Adipocyte (in vitro differentiated cells): ENCODE measurements around the gene PCLO.
"Not testable (repeated sequence)": the region's sequence is repeated elsewhere in the genome, so short reads cannot be mapped to it uniquely, and the experiment has no call there.

Experiments used
- DNase-seq: peaks from one replicate; pipeline ENCODE4 v3.0.0-alpha.2; 2015; ENCODE audit warnings: low read depth
- H3K27me3 ChIP-seq: replicated peaks from 2 replicates; pipeline ENCODE4 v1.7.0; 2013; ENCODE audit warnings: mild to moderate bottlenecking, low read length, moderate library complexity; ENCODE audit not compliant: control insufficient read depth, insufficient read depth
- H3K36me3 ChIP-seq: 2 replicates; pipeline ENCODE4 v1.7.0; 2013; ENCODE audit warnings: low read length, mild to moderate bottlenecking, moderate library complexity; ENCODE audit not compliant: control insufficient read depth, insufficient read depth, severe bottlenecking
- H3K4me1 ChIP-seq: 2 replicates; pipeline ENCODE4 v1.7.0; 2013; ENCODE audit warnings: mild to moderate bottlenecking, low read length, moderate library complexity; ENCODE audit not compliant: control insufficient read depth, insufficient read depth
- H3K4me3 ChIP-seq: 2 replicates; pipeline ENCODE4 v1.7.0; 2013; ENCODE audit warnings: mild to moderate bottlenecking, low read length, moderate library complexity
- H3K9ac ChIP-seq: 2 replicates; pipeline ENCODE4 v1.7.0; 2013; ENCODE audit warnings: mild to moderate bottlenecking, low read length, moderate library complexity
- H3K9me3 ChIP-seq: 2 replicates; pipeline ENCODE4 v1.7.0; 2013; ENCODE audit warnings: mild to moderate bottlenecking, low read length, moderate library complexity; ENCODE audit not compliant: control insufficient read depth

PCLO gene

GRCh38 chr7:82726038-82726800 lies 436.5 kb downstream of the PCLO start:
- H3K4me1 ChIP-seq = peaks cover 12% of the 10 kb centered on the region
- H3K36me3 ChIP-seq = no peaks in the 10 kb centered on the region
- H3K9me3 ChIP-seq = no peaks in the 10 kb centered on the region
- no peak overlapping the region for H3K9ac ChIP-seq
- H3K4me3 ChIP-seq = no peak overlapping the region
- no peak for DNase-seq
- H3K27me3 ChIP-seq = no peaks in the 10 kb centered on the region

GRCh38 chr7:82723411-82723810 lies 439.3 kb downstream of the PCLO start:
- Histone ChIP-seq H3K27me3 (no peaks in the 10 kb centered on the region), H3K36me3 (no peaks in the 10 kb centered on the region), H3K4me3 (no peak overlapping the region), H3K9ac (no peak overlapping the region), H3K4me1 (peaks cover 12% of the 10 kb centered on the region), H3K9me3 (no peaks in the 10 kb centered on the region)
- peak; percentile 31 for DNase-seq

GRCh38 chr7:82722946-82723345 lies 439.7 kb downstream of the PCLO start:
- DNase-seq = no peak
- Histone ChIP-seq H3K4me3 (no peak overlapping the region), H3K9ac (no peak overlapping the region), H3K27me3 (no peaks in the 10 kb centered on the region), H3K4me1 (peaks cover 12% of the 10 kb centered on the region), H3K36me3 (no peaks in the 10 kb centered on the region), H3K9me3 (no peaks in the 10 kb centered on the region)

GRCh38 chr7:82715344-82715743 lies 447.3 kb downstream of the PCLO start:
- no peak for DNase-seq
- Histone ChIP-seq H3K9me3 (no peaks in the 10 kb centered on the region), H3K4me1 (peaks cover 3% of the 10 kb centered on the region), H3K9ac (no peak overlapping the region), H3K27me3 (no peaks in the 10 kb centered on the region), H3K36me3 (no peaks in the 10 kb centered on the region), H3K4me3 (no peak overlapping the region)

- Histone ChIP-seq H3K9ac (no peak overlapping the region), H3K4me3 (no peak overlapping the region), H3K27me3 (no peaks in the 10 kb centered on the region), H3K36me3 (no peaks in the 10 kb centered on the region), H3K9me3 (no peaks in the 10 kb centered on the region), H3K4me1 (peaks cover 3% of the 10 kb centered on the region)
- DNase-seq = peak; percentile 58
Observed at GRCh38 chr7:82714883-82715282, 447.8 kb downstream of the PCLO start.

- no peaks in the 10 kb centered on the region for H3K36me3 ChIP-seq
- no peak overlapping the region for H3K9ac ChIP-seq
- no peak for DNase-seq
- no peak overlapping the region for H3K4me3 ChIP-seq
- peaks cover 3% of the 10 kb centered on the region for H3K4me1 ChIP-seq
- H3K27me3 ChIP-seq = no peaks in the 10 kb centered on the region
- H3K9me3 ChIP-seq = no peaks in the 10 kb centered on the region
Observed at GRCh38 chr7:82713506-82713905, 449.2 kb downstream of the PCLO start.

GRCh38 chr7:82706344-82706743 lies 456.3 kb downstream of the PCLO start:
- H3K36me3 ChIP-seq, H3K9me3 ChIP-seq, H3K27me3 ChIP-seq, DNase-seq, H3K4me1 ChIP-seq, H3K4me3 ChIP-seq, H3K9ac ChIP-seq: not testable (repeated sequence)

- no peaks in the 10 kb centered on the region for H3K27me3 ChIP-seq
- H3K9me3 ChIP-seq = no peaks in the 10 kb centered on the region
- no peak overlapping the region for H3K4me3 ChIP-seq
- peaks cover 2% of the 10 kb centered on the region for H3K4me1 ChIP-seq
- DNase-seq = no peak
- no peak overlapping the region for H3K9ac ChIP-seq
- H3K36me3 ChIP-seq = no peaks in the 10 kb centered on the region
Observed at GRCh38 chr7:82705517-82706260, 457.0 kb downstream of the PCLO start.

GRCh38 chr7:82704121-82704520 lies 458.6 kb downstream of the PCLO start:
- no peaks in the 10 kb centered on the region for H3K36me3 ChIP-seq

More at GRCh38 chr7:82704121-82704520, 458.6 kb downstream of the PCLO start:
- Histone ChIP-seq H3K9ac (no peak overlapping the region), H3K27me3 (no peaks in the 10 kb centered on the region), H3K9me3 (no peaks in the 10 kb centered on the region), H3K4me1 (peaks cover 2% of the 10 kb centered on the region), H3K4me3 (no peak overlapping the region)
- DNase-seq = no peak
